Hematopoietic multipotent progenitor cell treated with erythropoietin and hydrocortisone succinate and interleukin-3 and kit ligand, for 8 days (in vitro differentiated cells): ENCODE measurements around the gene MAGEB17.
"Not testable (repeated sequence)": the region's sequence is repeated elsewhere in the genome, so short reads cannot be mapped to it uniquely, and the experiment has no call there.

Experiments
- DNase-seq: peaks from one replicate; pipeline ENCODE4 v3.0.0-alpha.2; 2015

Gene MAGEB17, protein sequence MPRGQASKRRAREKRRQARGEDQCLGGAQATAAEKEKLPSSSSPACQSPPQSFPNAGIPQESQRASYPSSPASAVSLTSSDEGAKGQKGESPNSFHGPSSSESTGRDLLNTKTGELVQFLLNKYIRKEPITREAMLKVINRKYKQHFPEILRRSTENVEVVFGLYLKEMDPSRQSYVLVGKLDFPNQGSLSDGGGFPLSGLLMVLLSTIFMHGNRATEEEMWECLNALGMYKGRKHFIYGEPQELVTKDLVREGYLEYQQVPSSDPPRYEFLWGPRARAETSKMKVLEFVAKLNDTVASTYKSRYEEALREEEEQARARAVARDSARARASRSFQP

DNA sequence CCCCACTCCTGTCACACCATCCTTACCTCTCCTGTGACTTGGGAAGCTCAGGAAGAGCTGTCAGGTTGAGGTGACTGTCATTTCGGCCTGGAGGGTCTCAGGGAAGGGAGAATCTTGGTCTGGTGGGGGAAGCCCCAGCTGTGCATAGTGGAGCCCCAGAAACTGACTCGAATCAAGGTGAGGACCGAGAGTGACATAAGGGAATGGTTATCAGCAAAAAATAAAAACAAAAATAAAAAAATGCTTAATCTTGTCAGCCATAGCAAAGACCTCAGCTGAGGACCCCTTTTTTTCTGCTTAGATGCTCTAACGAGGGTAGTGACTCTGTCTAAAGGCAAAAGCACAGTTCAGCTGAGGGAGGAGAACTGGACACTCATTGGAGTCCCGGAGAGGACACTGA, at the start of gene MAGEB17:
TSS of gene MAGEB17 (plus strand) at position 301 of the 400 bp plus-strand sequence. CDS start 2,902 bp downstream, outside the sequence.
- DNase-seq = no peak

DNA sequence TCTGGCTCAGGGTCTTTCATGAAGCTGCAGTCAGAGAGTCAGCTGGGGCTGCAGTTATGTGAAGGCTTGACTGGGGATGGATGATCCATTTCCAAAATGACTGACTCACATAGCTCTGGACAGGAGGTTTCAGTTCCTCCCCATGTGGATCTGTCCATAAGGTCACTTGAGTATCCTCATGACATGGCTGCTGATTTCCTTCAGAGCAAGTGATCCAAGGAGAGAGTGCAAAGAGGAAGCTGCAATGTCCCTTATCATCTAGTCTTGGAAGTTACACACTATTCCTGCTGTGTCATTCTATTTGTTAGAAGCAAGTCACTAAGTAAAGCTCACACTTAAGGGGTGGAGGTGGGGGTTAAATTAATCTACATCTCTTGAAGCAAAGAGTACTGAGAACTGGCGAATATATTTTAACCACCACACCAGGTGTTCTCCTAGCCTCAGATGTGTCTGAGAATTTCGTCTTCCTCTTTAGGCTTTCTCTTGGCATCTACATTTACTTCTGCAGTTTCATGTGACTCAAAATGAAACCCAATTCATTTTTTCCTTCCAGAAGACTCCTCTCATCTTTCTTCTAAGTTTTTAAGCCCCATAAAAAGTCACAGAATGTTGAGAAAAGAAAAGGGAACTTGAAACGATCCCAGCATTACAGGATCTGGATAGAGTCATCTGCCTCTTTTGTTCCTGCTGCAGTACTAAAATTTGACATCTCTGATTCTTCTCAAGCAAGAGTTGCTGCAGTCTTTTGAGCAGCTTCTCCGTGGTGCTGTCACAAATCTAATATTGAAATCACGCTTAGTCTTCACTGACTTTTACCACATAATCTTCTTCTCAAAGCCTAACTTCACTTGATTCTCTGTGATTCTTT, 47.7 kb upstream of the MAGEB17 start:
- no peak for DNase-seq

DNA sequence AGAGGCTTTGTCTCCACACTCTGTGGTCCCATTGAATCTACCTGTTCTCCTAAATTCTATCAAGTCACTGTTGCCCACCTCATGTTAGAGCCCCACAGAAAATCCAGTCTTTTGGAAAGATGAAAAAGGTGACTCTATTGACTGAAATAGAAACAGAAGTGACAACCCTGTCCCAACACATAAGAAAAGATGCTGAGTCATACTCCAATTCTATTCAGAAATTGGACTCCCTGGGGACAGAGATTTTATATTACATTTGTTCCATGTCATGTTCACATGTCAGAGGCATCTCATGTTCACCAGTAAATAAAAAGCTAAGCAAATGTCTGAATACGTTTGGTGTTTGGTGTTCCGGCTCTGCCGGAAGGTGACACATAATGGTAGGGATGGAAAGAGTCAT, 46.9 kb upstream of the MAGEB17 start:
- DNase-seq = no peak

DNA sequence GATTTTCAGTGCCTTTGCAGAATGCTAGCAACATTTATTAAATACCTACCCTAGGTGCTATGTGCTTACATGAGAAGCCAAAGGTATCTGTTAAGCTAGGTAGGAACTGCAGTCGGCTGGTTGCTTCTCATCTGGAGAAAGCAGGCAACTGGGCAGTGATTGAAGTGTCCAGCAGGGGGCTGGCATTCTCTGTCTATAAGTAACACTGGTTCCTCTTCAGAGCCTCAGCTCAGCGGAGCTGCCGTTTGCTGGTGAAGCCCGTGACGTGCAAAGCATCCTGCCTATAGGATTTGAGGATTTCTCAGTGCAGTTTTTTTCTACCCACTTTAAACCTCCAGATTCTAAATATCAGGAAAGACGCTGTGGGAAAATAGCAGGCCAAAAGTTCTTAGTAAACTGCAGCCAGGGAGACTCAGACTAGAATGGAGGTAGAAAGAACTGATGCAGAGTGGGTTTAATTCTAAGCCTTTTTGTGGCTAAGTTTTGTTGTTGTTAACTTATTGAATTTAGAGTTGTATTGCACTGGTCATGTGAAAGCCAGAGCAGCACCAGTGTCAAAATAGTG, 44.0 kb upstream of the MAGEB17 start, which contains the start of gene GRPR:
TSS of gene GRPR (plus strand) at position 344 of the 565 bp plus-strand sequence. CDS start 389 bp downstream, outside the sequence.
- DNase-seq = peak; percentile 63

GRCh38 chrX:16124201-16124600, 43.1 kb upstream of the MAGEB17 start:
- DNase-seq = no peak

DNA sequence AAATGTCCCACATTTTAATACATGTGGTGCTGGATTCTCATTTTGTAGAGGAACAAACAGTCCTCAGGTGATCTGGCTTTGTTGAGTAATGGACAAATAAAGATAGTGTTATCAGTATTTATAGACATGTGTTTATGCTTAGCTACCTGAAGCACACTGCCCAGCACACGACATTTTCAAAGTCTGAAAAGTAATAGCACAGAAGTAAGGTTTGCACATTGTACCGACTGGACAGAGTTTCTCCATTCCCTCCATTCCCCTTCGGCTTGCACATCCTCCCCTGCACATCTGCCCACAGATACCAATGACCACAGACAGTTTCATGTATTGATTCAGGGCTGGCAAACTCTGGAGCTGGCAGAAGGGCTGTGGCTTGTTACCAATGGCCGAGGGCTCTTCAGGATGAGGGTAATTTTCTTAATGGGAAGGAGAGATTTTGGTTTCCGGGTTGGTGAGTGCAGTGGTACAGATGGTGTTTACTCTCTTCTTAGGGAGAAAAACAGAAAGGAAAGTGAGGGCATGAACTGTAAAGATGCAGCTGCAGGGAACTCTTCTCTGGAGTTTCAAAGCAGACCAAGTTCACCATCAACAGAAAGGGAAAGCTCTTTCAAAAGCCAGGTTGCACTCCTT, 41.6 kb upstream of the MAGEB17 start:
- DNase-seq = no peak

DNA sequence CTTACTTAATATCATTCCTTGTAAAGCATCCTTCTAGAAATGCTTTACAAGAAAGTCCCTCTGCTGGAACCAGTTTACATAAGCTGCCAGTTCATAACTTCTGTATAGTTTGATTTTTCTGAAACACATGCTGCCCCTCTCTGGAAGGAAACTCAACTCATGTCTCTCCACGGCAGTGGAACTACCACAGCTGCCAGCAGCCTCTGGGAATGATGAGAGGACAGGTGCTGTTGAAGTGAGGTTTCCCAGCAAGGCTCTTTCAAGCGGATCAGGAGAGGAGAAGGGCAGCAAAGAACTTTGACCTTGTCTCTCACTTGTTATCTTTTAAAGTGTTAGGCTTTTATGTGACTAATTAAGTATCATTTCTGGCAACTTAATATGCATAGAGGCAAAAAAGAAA, 36.6 kb upstream of the MAGEB17 start:
- DNase-seq = no peak

- DNase-seq = no peak
Measured at GRCh38 chrX:16134936-16135335, 32.3 kb upstream of the MAGEB17 start.

DNA sequence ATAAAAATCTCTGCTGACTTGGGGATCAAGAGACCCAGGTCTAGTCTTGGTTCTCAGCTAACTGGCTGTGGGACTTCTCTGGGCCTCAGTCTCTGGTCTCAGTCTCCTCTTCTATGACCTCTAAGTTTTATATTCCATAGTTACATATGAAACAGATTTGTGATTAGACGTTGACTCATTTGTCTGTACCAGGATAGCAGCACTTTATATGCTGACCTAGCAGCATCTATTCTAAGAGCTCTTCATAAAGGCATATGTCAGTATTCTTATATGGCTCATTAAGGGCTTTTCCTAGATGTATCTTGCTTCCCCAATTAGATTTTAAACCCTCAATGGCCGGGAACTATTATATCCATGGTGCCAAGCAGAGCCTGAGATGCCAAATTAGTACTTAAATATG, 31.2 kb upstream of the MAGEB17 start:
- DNase-seq = no peak

- no peak for DNase-seq
Measured at GRCh38 chrX:16137416-16138107, 29.7 kb upstream of the MAGEB17 start.

DNA sequence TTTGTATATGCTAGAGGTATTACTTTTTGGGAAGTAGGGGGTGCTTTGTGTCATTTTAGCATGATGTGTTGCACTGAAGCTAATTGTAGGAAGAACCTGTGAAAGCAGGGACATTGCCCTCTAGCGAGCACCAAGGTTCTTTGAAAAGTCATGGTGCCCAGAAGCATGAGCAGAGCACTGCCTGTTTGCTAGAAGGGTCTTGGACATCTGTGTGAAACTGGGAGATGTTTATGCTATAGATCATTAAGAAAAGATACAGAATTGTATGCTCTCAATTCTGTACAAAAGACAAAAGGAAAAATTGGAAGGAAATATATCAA, 29.2 kb upstream of the MAGEB17 start:
- no peak for DNase-seq

DNA sequence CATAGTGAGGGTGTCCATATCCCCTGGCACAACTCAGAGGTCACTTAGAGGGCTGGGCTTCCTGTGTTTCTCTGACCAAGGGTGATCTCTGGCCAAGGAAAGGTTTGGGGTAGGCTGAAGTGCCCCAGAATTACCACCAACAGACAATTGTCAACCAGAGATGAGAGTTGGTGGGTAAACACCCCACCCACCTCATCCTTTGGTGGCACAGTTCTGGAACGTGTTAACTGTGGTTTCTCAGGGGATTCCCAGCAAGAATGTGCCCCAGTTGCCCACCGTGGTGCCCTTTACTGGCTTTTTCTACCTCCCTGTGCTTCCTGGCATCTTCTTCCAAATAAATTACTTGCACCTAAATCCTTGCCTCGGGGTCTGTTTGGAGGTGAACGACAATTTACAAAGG, 26.8 kb upstream of the MAGEB17 start:
- no peak for DNase-seq

GRCh38 chrX:16140983-16141382, 26.3 kb upstream of the MAGEB17 start:
- DNase-seq = no peak

DNA sequence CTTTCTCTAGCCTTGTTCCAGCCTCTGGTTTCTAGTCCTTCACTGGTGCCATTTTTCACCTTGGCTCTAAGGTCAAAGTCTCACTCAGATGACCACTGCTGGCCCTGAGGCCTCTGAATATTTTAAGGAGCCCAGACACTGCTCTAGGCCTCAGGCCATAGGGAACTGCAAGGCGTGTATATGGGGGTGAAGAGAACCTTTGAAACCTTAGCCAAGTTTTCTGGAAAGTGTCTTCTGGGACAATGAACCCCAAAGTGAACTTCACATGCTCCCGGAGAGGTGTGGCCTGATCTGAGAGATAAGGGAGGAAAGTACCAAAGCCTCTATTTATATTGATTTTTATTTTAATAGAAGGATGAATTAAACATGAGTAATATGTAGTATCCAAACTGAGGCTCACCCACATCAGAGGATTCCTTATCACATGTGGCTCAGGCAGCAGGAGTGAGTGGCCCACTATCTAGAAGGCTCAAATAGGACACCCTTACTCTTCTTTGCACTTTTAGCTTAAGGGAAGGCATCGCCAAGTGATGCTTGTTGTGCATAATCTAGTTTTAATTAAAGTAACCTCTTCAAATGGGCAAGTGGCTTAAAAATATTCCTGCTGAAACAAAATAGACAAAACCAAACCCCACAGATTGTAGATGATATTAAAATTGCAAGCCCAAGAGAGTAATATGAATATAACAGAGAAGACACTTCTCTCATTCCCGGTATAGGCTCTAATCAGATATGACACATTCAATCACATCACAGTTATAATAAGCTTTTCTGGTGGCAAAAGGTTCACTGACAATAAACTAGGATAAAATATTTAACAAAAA, 25.6 kb upstream of the MAGEB17 start:
- DNase-seq = no peak

GRCh38 chrX:16142246-16142558, 25.1 kb upstream of the MAGEB17 start:
- no peak for DNase-seq

DNA sequence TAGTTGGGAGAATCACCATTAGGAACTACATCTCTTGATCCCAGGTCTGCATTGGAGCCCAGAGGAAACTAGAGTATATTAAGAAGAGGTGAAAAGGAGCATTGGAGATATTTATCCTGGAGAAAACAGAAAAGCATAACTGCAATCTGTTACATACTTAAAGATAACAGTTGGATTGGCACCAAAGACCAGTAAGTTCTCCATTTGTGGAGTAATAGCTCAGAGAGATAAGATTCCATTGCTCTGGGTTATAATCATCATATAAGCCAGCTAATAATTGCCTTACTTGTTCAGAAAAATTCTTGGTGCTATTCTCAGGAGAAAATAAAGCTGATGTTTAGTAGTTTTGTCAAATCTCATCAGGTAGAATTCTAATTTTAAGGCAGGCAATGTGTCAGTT, 23.3 kb upstream of the MAGEB17 start:
- DNase-seq = no peak

DNA sequence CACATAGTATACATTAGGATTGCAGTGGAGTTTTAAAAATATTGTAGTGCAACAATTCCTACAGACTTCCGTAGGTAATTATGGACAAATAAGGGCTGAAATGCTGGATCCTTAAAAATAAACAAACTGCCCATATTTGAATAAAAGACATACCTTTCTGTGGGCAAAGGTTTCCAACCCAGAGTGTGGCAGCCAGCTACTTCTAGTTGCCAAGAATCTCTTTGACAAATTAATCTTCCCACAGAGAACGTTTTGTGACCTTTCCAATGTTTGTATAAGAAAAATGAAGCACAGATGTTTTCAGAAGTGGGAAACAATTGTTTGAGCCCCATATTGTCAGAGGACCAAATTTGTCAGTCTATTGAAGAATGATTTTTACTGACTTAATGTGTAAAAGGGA, 22.9 kb upstream of the MAGEB17 start:
- DNase-seq = no peak

GRCh38 chrX:16145093-16145492, 22.2 kb upstream of the MAGEB17 start:
- not testable (repeated sequence) for DNase-seq

GRCh38 chrX:16145656-16146055, 21.6 kb upstream of the MAGEB17 start:
- DNase-seq = no peak

- no peak for DNase-seq
Measured at GRCh38 chrX:16148896-16149295, 18.4 kb upstream of the MAGEB17 start.

DNA sequence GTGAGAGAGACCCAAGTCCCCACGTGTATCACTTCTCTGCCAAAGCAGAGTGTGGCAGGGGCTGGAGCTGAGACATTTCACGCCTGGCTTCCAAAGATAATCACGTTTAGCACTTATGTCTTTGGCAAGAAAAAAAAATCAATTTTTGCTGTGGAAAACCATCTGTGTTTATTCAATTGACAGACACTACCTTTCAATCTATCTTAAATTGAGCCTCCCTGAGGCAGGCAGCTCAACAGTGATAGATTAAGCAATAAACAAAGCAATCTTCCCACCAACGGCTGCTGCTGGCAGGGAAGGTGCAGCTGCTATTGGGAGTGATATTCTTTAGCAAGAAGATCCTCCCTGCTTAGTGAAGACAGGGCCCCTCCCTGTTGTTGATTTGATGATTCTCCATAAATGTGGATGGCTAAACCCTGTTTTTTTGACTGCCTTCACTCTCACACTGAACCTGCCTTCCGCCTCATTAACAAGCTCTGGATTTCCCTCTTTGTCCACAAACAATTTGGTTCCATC, 11.6 kb upstream of the MAGEB17 start:
- no peak for DNase-seq
